Activated CD4-positive, alpha-beta T cell treated with anti-CD3 and anti-CD28 coated beads, Interleukin-2, amount 50 U/mL, for 4 hours (primary cell): ENCODE data around the gene HOXC13.

ENCODE experiments used
- DNase-seq, 2 experiments: peaks; one replicate each; pipeline ENCODE4 v3.0.0-alpha.2; 2020

The HOXC13 gene

GRCh38 chr12:53971129-53971528 lies 32.5 kb downstream of the HOXC13 start:
- no peak for DNase-seq

GRCh38 chr12:53971686-53972085 lies 33.1 kb downstream of the HOXC13 start:
- DNase-seq = no peak

GRCh38 chr12:53972152-53972702 lies 33.6 kb downstream of the HOXC13 start:
- DNase-seq = no peak

- DNase-seq = no peak
These were observed 34.1 kb downstream of the HOXC13 start, which contains the start of gene HOXC11 for GRCh38 chr12:53972722-53973235. HOXC11 (plus strand) TSS chr12:53973126; CDS start chr12:53973242, 116 bp downstream.

- DNase-seq = no peak
These were observed 34.8 kb downstream of the HOXC13 start for GRCh38 chr12:53973236-53974042.

GRCh38 chr12:53974084-53975063 lies 35.7 kb downstream of the HOXC13 start, which contains the start of gene HOTAIR:
HOTAIR (minus strand) TSS chr12:53974954.
- no peak for DNase-seq

GRCh38 chr12:53975064-53975471 lies 36.4 kb downstream of the HOXC13 start:
- no peak for DNase-seq

GRCh38 chr12:53975479-53976152 lies 37.0 kb downstream of the HOXC13 start:
- DNase-seq = no peak

GRCh38 chr12:53976172-53976822 lies 37.7 kb downstream of the HOXC13 start:
- no peak for DNase-seq

GRCh38 chr12:53976823-53977595 lies 38.4 kb downstream of the HOXC13 start:
- DNase-seq = no peak

- no peak for DNase-seq
These were observed 39.2 kb downstream of the HOXC13 start for GRCh38 chr12:53977596-53978445.

GRCh38 chr12:53978477-53979356 lies 40.1 kb downstream of the HOXC13 start:
- no peak for DNase-seq

GRCh38 chr12:53980104-53980801 lies 41.6 kb downstream of the HOXC13 start:
- DNase-seq = no peak

GRCh38 chr12:53980802-53981496 lies 42.3 kb downstream of the HOXC13 start:
- no peak for DNase-seq

- no peak for DNase-seq
These were observed 43.3 kb downstream of the HOXC13 start for GRCh38 chr12:53981634-53982565.
